A673 (cell line): Measurements from ENCODE around the gene DIAPH1. TPM values are rescaled to one million over a fixed set of nuclear protein-coding genes. Genes with fewer than 3 reads are reported as not detected.

Experiments
- BruUV-seq: library from RNA; stranded (reverse); fragments of 400-500 nt; replicated peaks from 2 replicates; lab custom pipeline; 2021; lab: Mats Ljungman, UMichigan
- CTCF ChIA-PET: fragments of 300-600 bp; sonication (Branson Sonifier 250); formaldehyde crosslinking; loops from one replicate; lab custom pipeline; 2022; ENCODE audit warnings: antibody characterized with exemption; lab: Charles Lee
- POLR2A ChIA-PET: fragments of 300-600 bp; sonication (Branson Sonifier 250); formaldehyde crosslinking; loops from one replicate; lab custom pipeline; 2022; ENCODE audit warnings: antibody characterized with exemption; ENCODE audit not compliant: low non-redundant PET; lab: Charles Lee
- DNase-seq: peaks from one replicate; pipeline ENCODE4 v3.0.0-alpha.2; 2015; ENCODE audit warnings: low spot score
- H3K27ac ChIP-seq: fragments of 200-600 bp; sonication (generic); 2 replicates; pipeline ENCODE4 v1.5.1; 2016; ENCODE audit warnings: mixed run types, low read depth, mild to moderate bottlenecking, mixed read lengths, antibody characterized with exemption, low read length; ENCODE audit not compliant: poor library complexity, severe bottlenecking
- H3K27me3 ChIP-seq: fragments of 200-600 bp; sonication (generic); replicated peaks from 2 replicates; pipeline ENCODE4 v1.6.1; 2017; ENCODE audit warnings: mixed run types, low read depth, mild to moderate bottlenecking, mixed read lengths, antibody characterized with exemption, low read length; ENCODE audit not compliant: insufficient read depth, poor library complexity
- H3K36me3 ChIP-seq: fragments of 200-600 bp; sonication (generic); 2 replicates; pipeline ENCODE4 v1.6.1; 2016; ENCODE audit warnings: mixed run types, mild to moderate bottlenecking, mixed read lengths, antibody characterized with exemption, low read length; ENCODE audit not compliant: insufficient read depth, poor library complexity, severe bottlenecking
- H3K4me1 ChIP-seq: fragments of 200-600 bp; sonication (generic); 2 replicates; pipeline ENCODE4 v1.6.1; 2017; ENCODE audit warnings: mixed run types, mild to moderate bottlenecking, mixed read lengths, antibody characterized with exemption, low read length; ENCODE audit not compliant: insufficient read depth, poor library complexity, severe bottlenecking
- H3K4me3 ChIP-seq: fragments of 200-600 bp; sonication (generic); 2 replicates; pipeline ENCODE4 v1.5.1; 2016; ENCODE audit warnings: low read depth, mixed run types, mild to moderate bottlenecking, mixed read lengths, low read length; ENCODE audit not compliant: poor library complexity, severe bottlenecking
- H3K9me3 ChIP-seq: fragments of 200-600 bp; sonication (generic); 2 replicates; pipeline ENCODE4 v1.6.1; 2016; ENCODE audit warnings: mixed run types, low read depth, mild to moderate bottlenecking, mixed read lengths, antibody characterized with exemption, low read length; ENCODE audit not compliant: poor library complexity, severe bottlenecking
- EZH2 ChIP-seq: fragments of 200-600 bp; sonication (generic); IDR thresholded peaks from 2 replicates; pipeline ENCODE4 v1.6.1; 2017; ENCODE audit warnings: borderline replicate concordance, low read depth, mild to moderate bottlenecking, mixed read lengths, antibody characterized with exemption, low read length; ENCODE audit not compliant: poor library complexity, severe bottlenecking
- intact Hi-C: fragments of 100-400 bp; cut with micrococcal nuclease; formaldehyde crosslinking; loops from one replicate; pipeline ENCODE4 v1.10.0; 2022; ENCODE audit not compliant: unreplicated experiment
- total RNA-seq: library from RNA; stranded (reverse); gene quantifications from 2 replicates; pipeline ENCODE4 v1.2.3, GENCODE V29; 2021
- TF ChIP-seq, protein P1 (sequence below): fragments of 300-800, 200-600 bp; sonication (generic); conservative IDR thresholded peaks from 2 replicates; pipeline ENCODE4 v1.5.1; 2017; ENCODE audit warnings: low read depth, mild to moderate bottlenecking, antibody characterized with exemption, low read length, moderate library complexity, mixed read lengths

DIAPH1 gene
- total RNA-seq, 1 experiment from 2014 or later: 109 TPM

DNA sequence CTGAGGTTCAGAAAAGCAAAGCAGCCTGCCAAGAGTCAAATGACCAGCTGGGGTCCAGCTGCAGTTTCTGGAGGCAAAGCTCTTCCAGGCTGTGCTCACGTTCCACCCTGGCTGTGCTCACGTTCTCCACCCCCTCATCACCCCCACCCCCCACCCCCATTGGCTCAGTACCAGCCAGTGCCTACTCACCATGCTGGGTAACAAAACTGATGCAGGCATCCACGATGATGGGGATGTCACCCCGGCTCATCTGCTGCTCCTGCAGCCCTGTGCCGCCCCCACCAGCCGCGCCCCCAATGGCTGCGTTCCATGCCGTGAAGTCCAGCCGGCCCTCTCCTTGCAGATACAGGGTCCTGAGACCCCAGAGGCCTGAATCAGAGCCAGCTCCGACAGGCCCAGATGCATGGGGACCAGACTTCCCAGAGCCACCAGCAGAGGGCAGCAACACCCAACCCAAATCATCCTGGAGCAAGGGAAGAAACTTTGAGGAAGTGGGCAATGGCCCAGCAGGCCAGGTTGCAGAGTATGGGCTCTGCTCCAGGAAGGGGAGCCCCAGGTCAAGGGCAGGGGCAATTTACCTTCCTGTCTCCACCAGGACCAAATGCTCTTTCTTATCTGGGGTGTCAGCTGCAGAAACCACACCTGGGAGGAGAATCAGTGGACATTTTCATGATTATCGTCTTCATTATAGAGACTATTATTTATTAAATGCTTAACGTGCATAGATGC is 46.1 kb upstream of the DIAPH1 start:
- intact Hi-C loops: loop anchor here (2.0 to 5.0 kb wide), 2 partner anchors 296 to 477 kb away; no protein-coding TSS in a partner anchor
- no TSS peak for BruUV-seq
- no peaks in the 10 kb centered on the region for H3K27me3 ChIP-seq
- H3K27ac ChIP-seq: no peak overlapping the region
- peak; percentile 77 for DNase-seq
- H3K36me3 ChIP-seq: no peaks in the 10 kb centered on the region
- H3K4me3 ChIP-seq: no peak overlapping the region
- POLR2A ChIA-PET: no interaction called here
- no peaks in the 10 kb centered on the region for H3K9me3 ChIP-seq
- CTCF ChIA-PET: interaction anchor here (0.6 to 2.2 kb wide), 6 partner anchors 9 to 326 kb away, joined by 3 to 13 read pairs (median 5); partner anchors contain the start of gene PCDH1
- no peak for TF ChIP-seq EZH2
- TF ChIP-seq, protein P1, sequence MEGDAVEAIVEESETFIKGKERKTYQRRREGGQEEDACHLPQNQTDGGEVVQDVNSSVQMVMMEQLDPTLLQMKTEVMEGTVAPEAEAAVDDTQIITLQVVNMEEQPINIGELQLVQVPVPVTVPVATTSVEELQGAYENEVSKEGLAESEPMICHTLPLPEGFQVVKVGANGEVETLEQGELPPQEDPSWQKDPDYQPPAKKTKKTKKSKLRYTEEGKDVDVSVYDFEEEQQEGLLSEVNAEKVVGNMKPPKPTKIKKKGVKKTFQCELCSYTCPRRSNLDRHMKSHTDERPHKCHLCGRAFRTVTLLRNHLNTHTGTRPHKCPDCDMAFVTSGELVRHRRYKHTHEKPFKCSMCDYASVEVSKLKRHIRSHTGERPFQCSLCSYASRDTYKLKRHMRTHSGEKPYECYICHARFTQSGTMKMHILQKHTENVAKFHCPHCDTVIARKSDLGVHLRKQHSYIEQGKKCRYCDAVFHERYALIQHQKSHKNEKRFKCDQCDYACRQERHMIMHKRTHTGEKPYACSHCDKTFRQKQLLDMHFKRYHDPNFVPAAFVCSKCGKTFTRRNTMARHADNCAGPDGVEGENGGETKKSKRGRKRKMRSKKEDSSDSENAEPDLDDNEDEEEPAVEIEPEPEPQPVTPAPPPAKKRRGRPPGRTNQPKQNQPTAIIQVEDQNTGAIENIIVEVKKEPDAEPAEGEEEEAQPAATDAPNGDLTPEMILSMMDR: peak; percentile 92
- peaks cover 3% of the 10 kb centered on the region for H3K4me1 ChIP-seq

DNA sequence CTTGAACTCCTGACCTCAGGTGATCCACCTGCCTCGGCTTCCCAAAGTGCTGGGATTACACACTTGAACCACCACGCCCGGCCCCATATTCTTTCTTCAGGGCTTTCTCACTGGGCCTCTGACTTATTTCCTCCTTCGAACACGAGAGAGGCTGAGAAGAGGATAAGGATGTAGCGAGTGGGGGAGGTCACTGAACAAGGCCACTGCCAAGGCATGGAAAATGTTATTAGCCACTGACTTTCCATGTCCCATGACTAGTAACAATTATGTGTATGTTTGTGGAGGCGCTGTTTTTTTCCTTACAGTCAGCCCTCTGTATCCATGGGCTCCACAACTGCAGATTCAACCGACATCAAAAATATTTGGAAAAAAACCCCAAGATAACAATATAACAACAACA is 44.7 kb upstream of the DIAPH1 start:
- H3K27ac ChIP-seq: no peak overlapping the region
- no peak for DNase-seq
- no peaks in the 10 kb centered on the region for H3K4me1 ChIP-seq
- BruUV-seq: no TSS peak
- no peak overlapping the region for H3K4me3 ChIP-seq
- ChIA-PET POLR2A (no interaction called here), CTCF (interaction anchor here (2.2 kb wide), 1 partner anchor 216 kb away, joined by 13 read pairs; the partner anchor contains the start of gene PCDH1)
- no peaks in the 10 kb centered on the region for H3K36me3 ChIP-seq
- intact Hi-C loops: no loop called here
- H3K9me3 ChIP-seq: no peaks in the 10 kb centered on the region
- H3K27me3 ChIP-seq: no peaks in the 10 kb centered on the region
- TF ChIP-seq EZH2: no peak
- TF ChIP-seq, protein P1: no peak

DNA sequence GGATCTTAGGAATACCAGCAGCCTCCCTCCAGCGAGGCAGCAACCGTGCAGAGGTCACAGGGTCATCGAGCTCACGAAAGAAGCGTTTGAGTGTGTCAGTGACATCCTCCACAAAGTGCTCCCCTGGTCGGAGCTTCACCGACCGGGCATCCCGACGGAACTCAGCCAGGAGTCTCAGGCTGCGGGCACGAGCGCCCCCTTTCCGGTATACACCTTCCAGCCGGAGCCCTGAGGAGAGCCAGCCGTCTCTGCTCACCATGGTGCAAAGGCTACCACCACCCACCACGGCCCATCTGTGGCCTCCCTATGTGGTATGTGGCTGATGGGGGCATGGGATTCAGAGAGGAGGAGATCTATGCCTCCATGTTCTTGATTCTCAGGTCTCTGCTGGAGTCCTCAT is 43.2 kb upstream of the DIAPH1 start:
- ChIA-PET POLR2A (no interaction called here), CTCF (no interaction called here)
- BruUV-seq: no TSS peak
- TF ChIP-seq, protein P1: no peak
- no peak for TF ChIP-seq EZH2
- H3K27me3 ChIP-seq: no peaks in the 10 kb centered on the region
- no peak for DNase-seq
- no peak overlapping the region for H3K4me3 ChIP-seq
- H3K4me1 ChIP-seq: no peaks in the 10 kb centered on the region
- no peaks in the 10 kb centered on the region for H3K9me3 ChIP-seq
- H3K36me3 ChIP-seq: no peaks in the 10 kb centered on the region
- no peak overlapping the region for H3K27ac ChIP-seq
- intact Hi-C loops: no loop called here
